Glomerular endothelial cell (primary cell): ENCODE results near the gene OR51G1. TPM values are rescaled to one million over a fixed set of nuclear protein-coding genes. Genes with fewer than 3 reads are reported as not detected.

Experiments used
- total RNA-seq: library from RNA; depleted of rRNA; stranded (reverse); fragments of >200 nt; gene quantifications from 2 replicates; pipeline ENCODE4 v1.2.3, GENCODE V29; 2015

The OR51G1 gene
- total RNA-seq, 1 donor from 2014 or later, result not detected

Other genes with a start within 250 kb of the OR51G1 start
- 0.06 TPM in 1 of 2 replicates, not detected in the other for gene OR51E2, start 226.5 kb downstream of the OR51G1 start, total RNA-seq
- not detected in 2 replicates for gene MMP26, start 219.6 kb downstream of the OR51G1 start, total RNA-seq
- not detected in 2 replicates for gene OR51F1, start 154.4 kb downstream of the OR51G1 start, total RNA-seq
- gene OR52R1, start 120.0 kb downstream of the OR51G1 start, total RNA-seq, result not detected in 2 replicates
- not detected in 2 replicates for gene OR51F2, start 103.0 kb downstream of the OR51G1 start, total RNA-seq
- not detected in 2 replicates for gene OR51S1, start 75.1 kb downstream of the OR51G1 start, total RNA-seq
- not detected in 2 replicates for gene OR51T1, start 42.4 kb downstream of the OR51G1 start, total RNA-seq
- gene OR51A7, start 20.6 kb downstream of the OR51G1 start, total RNA-seq, result not detected in 2 replicates
- gene OR51G2, start 5.0 kb downstream of the OR51G1 start, total RNA-seq, result not detected in 2 replicates
- gene OR51A4, start 23.3 kb upstream of the OR51G1 start, total RNA-seq, result not detected in 2 replicates
- not detected in 2 replicates for gene OR51A2, start 31.4 kb upstream of the OR51G1 start, total RNA-seq
- not detected in 2 replicates for gene OR51L1, start 70.5 kb upstream of the OR51G1 start, total RNA-seq
- gene OR52J3, start 122.2 kb upstream of the OR51G1 start, total RNA-seq, result not detected in 2 replicates
- not detected in 2 replicates for gene OR52E2, start 135.3 kb upstream of the OR51G1 start, total RNA-seq
- not detected in 2 replicates for gene OR52E1, start 145.2 kb upstream of the OR51G1 start, total RNA-seq
- gene OR52A5, start 214.0 kb upstream of the OR51G1 start, total RNA-seq, result not detected in 2 replicates
- not detected in 2 replicates for gene OR52A1, start 230.4 kb upstream of the OR51G1 start, total RNA-seq